ENCODE data around the gene HYOU1. TPM values are rescaled to one million over a fixed set of nuclear protein-coding genes. Genes with fewer than 3 reads are reported as not detected.
A peak's percentile ranks its signal among the peaks of the same experiment; 100 is the strongest.

HYOU1 gene
- total RNA-seq, 1 experiment from 2014 or later = 228 TPM

GRCh38 chr11:119016216-119017009, 40.6 kb downstream of the HYOU1 start:
- Histone ChIP-seq H4K8ac (replicated peaks; ENCODE audit: insufficient read length, low read depth, low read length) (no peak overlapping the region), H4K5ac (ENCODE audit: insufficient read length, low read depth, low read length) (no peak overlapping the region), H3K27me3 (ENCODE audit: insufficient read depth, low read length) (no peaks in the 10 kb centered on the region), H2BK20ac (ENCODE audit: low read depth, low read length, poor library complexity, severe bottlenecking) (no peak overlapping the region), H3K14ac (ENCODE audit: insufficient read depth, low read length) (no peak overlapping the region), H2AFZ (ENCODE audit: low read length) (no peak overlapping the region), H3K4me2 (ENCODE audit: insufficient read depth, insufficient read length, low read length) (peak overlapping the region; percentile 71), H3K4ac (ENCODE audit: low read depth, low read length) (no peak overlapping the region), H3K4me1 (ENCODE audit: insufficient read depth, low read length) (no peaks in the 10 kb centered on the region), H3T11ph (ENCODE audit: low read length) (no peak overlapping the region), H3K9me3 (ENCODE audit: control insufficient read depth, low read depth, low read length) (no peaks in the 10 kb centered on the region), H2BK12ac (ENCODE audit: insufficient read length, low read depth, low read length) (no peak overlapping the region), H3K23ac (ENCODE audit: insufficient read length, low read depth, low read length) (no peak overlapping the region), H3K9ac (ENCODE audit: extremely low read depth, insufficient read length, low read length) (no peak overlapping the region), H3K56ac (ENCODE audit: insufficient read length, low read depth, low read length) (no peak overlapping the region), H4K20me1 (ENCODE audit: control insufficient read depth, insufficient read depth, insufficient read length) (no peaks in the 10 kb centered on the region), H3K27ac (ENCODE audit: insufficient read length, low read depth, low read length) (no peak overlapping the region), H2AK5ac (ENCODE audit: insufficient read length, low read length) (no peak overlapping the region), H2BK5ac (ENCODE audit: insufficient read length, low read length) (no peak overlapping the region), H3K23me2 (ENCODE audit: insufficient read length, low read depth, low read length, poor library complexity, severe bottlenecking) (peaks cover 10% of the 10 kb centered on the region), H3K18ac (ENCODE audit: insufficient read length, low read depth, low read length) (no peak overlapping the region), H3K79me2 (ENCODE audit: insufficient read depth, low read length) (peaks cover 15% of the 10 kb centered on the region; the same call in 1 of the 2 replicates), H2BK120ac (ENCODE audit: low read depth, low read length, poor library complexity, severe bottlenecking) (no peak overlapping the region), H4K91ac (ENCODE audit: insufficient read length, low read depth, low read length) (no peak overlapping the region), H3K79me1 (ENCODE audit: insufficient read depth, low read depth, low read length, poor library complexity, severe bottlenecking) (peaks cover 2% of the 10 kb centered on the region), H2BK15ac (ENCODE audit: low read depth, low read length) (no peak overlapping the region)
- no peak for TF ChIP-seq CTCF (conservative IDR thresholded peaks at IDR 0.05)
- DNase-seq = no peak
- H3K9me3 Mint-ChIP-seq = no peaks in the 10 kb centered on the region
- H3K4me3 Mint-ChIP-seq = peak overlapping the region; percentile 97 to 99
- peaks cover 10 to 22% of the 10 kb centered on the region in 2 experiments for H3K4me1 Mint-ChIP-seq
- peak overlapping the region in 2 of 3 experiments; percentile 68 to 100; a peak in 4 of 7 replicates for H3K27ac Mint-ChIP-seq
- H3K27me3 Mint-ChIP-seq (ENCODE audit: low read depth) = no peaks in the 10 kb centered on the region; the same call in 1 of the 2 replicates
- H3K36me3 Mint-ChIP-seq (ENCODE audit: insufficient read depth in 1 of 3, low read depth in 3 of 3) = peaks cover 51 to 76% (median 71%) of the 10 kb centered on the region in 3 experiments
- no CpG with 5 or more reads among the region's 14 CpGs for WGBS (ENCODE audit: extremely low coverage, insufficient read length, low lambda C conversion rate)

All from H9 (cell line).